ENCODE measurements around the gene ICE2. TPM values are rescaled to one million over a fixed set of nuclear protein-coding genes. Genes with fewer than 3 reads are reported as not detected.

ICE2 gene
- total RNA-seq, 1 donor from 2014 or later: 32.1 TPM

- H3K27me3 Mint-ChIP-seq (ENCODE audit: low read depth): no peaks in the 10 kb centered on the region
- peaks cover 6% of the 10 kb centered on the region for H3K36me3 Mint-ChIP-seq (ENCODE audit: low read depth)
- no peaks in the 10 kb centered on the region for H3K9me3 Mint-ChIP-seq (ENCODE audit: low read depth)
- H3K4me3 Mint-ChIP-seq (ENCODE audit: unreplicated experiment): no peak overlapping the region
- TF ChIP-seq CTCF (IDR thresholded peaks at IDR 0.05): no peak
- DNase-seq (ENCODE audit: low spot score): no peak
- H3K27ac Mint-ChIP-seq (ENCODE audit: unreplicated experiment): no peak overlapping the region
- peaks cover 19% of the 10 kb centered on the region for H3K4me1 Mint-ChIP-seq (ENCODE audit: low read depth)
Measured at GRCh38 chr15:60462027-60462426, 16.9 kb downstream of the ICE2 start.

- no peak overlapping the region for H3K27ac Mint-ChIP-seq (ENCODE audit: unreplicated experiment)
- H3K36me3 Mint-ChIP-seq (ENCODE audit: low read depth): peaks cover 7% of the 10 kb centered on the region
- H3K4me1 Mint-ChIP-seq (ENCODE audit: low read depth): peaks cover 19% of the 10 kb centered on the region
- H3K4me3 Mint-ChIP-seq (ENCODE audit: unreplicated experiment): no peak overlapping the region
- no peak for DNase-seq (ENCODE audit: low spot score)
- H3K27me3 Mint-ChIP-seq (ENCODE audit: low read depth): no peaks in the 10 kb centered on the region
- TF ChIP-seq CTCF (IDR thresholded peaks at IDR 0.05): no peak
- H3K9me3 Mint-ChIP-seq (ENCODE audit: low read depth): no peaks in the 10 kb centered on the region
Measured at GRCh38 chr15:60460931-60461330, 18.0 kb downstream of the ICE2 start.

GRCh38 chr15:60458721-60459120, 20.2 kb downstream of the ICE2 start:
- Mint-ChIP-seq H3K4me1 (ENCODE audit: low read depth) (peaks cover 5% of the 10 kb centered on the region), H3K4me3 (ENCODE audit: unreplicated experiment) (no peak overlapping the region), H3K9me3 (ENCODE audit: low read depth) (no peaks in the 10 kb centered on the region), H3K27ac (ENCODE audit: unreplicated experiment) (no peak overlapping the region), H3K27me3 (ENCODE audit: low read depth) (no peaks in the 10 kb centered on the region), H3K36me3 (ENCODE audit: low read depth) (peaks cover 10% of the 10 kb centered on the region)
- no peak for DNase-seq (ENCODE audit: low spot score)
- no peak for TF ChIP-seq CTCF (IDR thresholded peaks at IDR 0.05)

- TF ChIP-seq CTCF (IDR thresholded peaks at IDR 0.05): no peak
- Mint-ChIP-seq H3K9me3 (ENCODE audit: low read depth) (no peaks in the 10 kb centered on the region), H3K27ac (ENCODE audit: unreplicated experiment) (no peak overlapping the region), H3K4me3 (ENCODE audit: unreplicated experiment) (no peak overlapping the region), H3K4me1 (ENCODE audit: low read depth) (peaks cover 5% of the 10 kb centered on the region), H3K27me3 (ENCODE audit: low read depth) (no peaks in the 10 kb centered on the region), H3K36me3 (ENCODE audit: low read depth) (peaks cover 13% of the 10 kb centered on the region)
- DNase-seq (ENCODE audit: low spot score): no peak
Measured at GRCh38 chr15:60457985-60458384, 21.0 kb downstream of the ICE2 start.

- H3K4me3 Mint-ChIP-seq (ENCODE audit: unreplicated experiment): no peak overlapping the region
- no peak for TF ChIP-seq CTCF (IDR thresholded peaks at IDR 0.05)
- H3K27me3 Mint-ChIP-seq (ENCODE audit: low read depth): no peaks in the 10 kb centered on the region
- H3K9me3 Mint-ChIP-seq (ENCODE audit: low read depth): no peaks in the 10 kb centered on the region
- H3K36me3 Mint-ChIP-seq (ENCODE audit: low read depth): peaks cover 15% of the 10 kb centered on the region
- H3K27ac Mint-ChIP-seq (ENCODE audit: unreplicated experiment): no peak overlapping the region
- H3K4me1 Mint-ChIP-seq (ENCODE audit: low read depth): no peaks in the 10 kb centered on the region
- DNase-seq (ENCODE audit: low spot score): no peak
Measured at GRCh38 chr15:60454824-60455223, 24.1 kb downstream of the ICE2 start.

Data from chondrocyte (in vitro differentiated cells).